Endometrium (tissue), 2 donors: ENCODE results near the gene TLR8.

ENCODE experiments used
- FAIRE-seq: peaks from 2 replicates; lab custom pipeline; 2012; peaks lifted over from hg19 to GRCh38; lab: Jason Lieb, UNC
- donor health status: control.
- donor health status: control.

Gene TLR8

GRCh38 chrX:12966151-12966550 lies 59.7 kb downstream of the TLR8 start:
- FAIRE-seq = no peak

GRCh38 chrX:12967711-12968465 lies 61.5 kb downstream of the TLR8 start:
- FAIRE-seq = no peak

GRCh38 chrX:12970691-12971202 lies 64.3 kb downstream of the TLR8 start:
- no peak for FAIRE-seq

GRCh38 chrX:12971282-12972003 lies 65.0 kb downstream of the TLR8 start:
- no peak for FAIRE-seq

DNA sequence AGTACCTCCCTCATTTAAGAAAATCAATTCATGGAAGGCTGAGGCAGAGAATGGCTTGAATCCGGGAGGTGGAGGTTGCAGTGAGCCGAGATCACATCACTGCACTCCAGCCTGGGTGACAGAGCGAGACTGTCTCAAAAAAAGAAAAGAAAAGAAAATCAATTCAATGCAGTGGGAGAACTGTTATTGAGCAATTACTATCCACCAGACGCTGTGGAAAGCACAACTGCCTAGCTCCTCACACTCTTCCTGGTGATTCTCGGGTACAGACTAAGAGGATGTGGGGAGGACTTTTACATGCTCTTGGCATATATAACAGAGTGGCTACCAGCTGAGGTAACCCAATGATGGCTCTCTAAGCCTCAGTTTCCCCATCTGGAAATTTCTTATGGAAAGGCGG lies 65.8 kb downstream of the TLR8 start:
- FAIRE-seq = no peak
